SU-DHL-6 (cell line): ENCODE data around the gene SH3GL1.

Experiments used
- H2AFZ ChIP-seq: fragments of 200-600 bp; sonication (generic); 2 replicates; pipeline ENCODE4 v1.6.1; 2014; ENCODE audit warnings: low read depth, mild to moderate bottlenecking, moderate library complexity, mixed read lengths, antibody characterized with exemption, low read length; ENCODE audit not compliant: severe bottlenecking
- H3F3A ChIP-seq: fragments of 200-600 bp; shearing (Covaris generic); 2 replicates; pipeline ENCODE4 v1.6.0; 2016; ENCODE audit warnings: antibody characterized with exemption, mild to moderate bottlenecking; ENCODE audit not compliant: insufficient read depth
- H3K27ac ChIP-seq: fragments of 200-600 bp; sonication (generic); 2 replicates; pipeline ENCODE4 v1.5.1; 2016; ENCODE audit warnings: low read depth, mild to moderate bottlenecking, low read length, moderate library complexity, mixed read lengths
- H3K27me3 ChIP-seq: fragments of 200-600 bp; sonication (generic), shearing (Covaris generic); 2 replicates; pipeline ENCODE4 v1.6.0; 2014; ENCODE audit warnings: mild to moderate bottlenecking, low read length
- H3K36me3 ChIP-seq: fragments of 200-600 bp; sonication (generic); 2 replicates; pipeline ENCODE4 v1.6.1; 2014; ENCODE audit warnings: mild to moderate bottlenecking, low read length, mixed read lengths
- H3K4me2 ChIP-seq: fragments of 300-600, 200-600 bp; shearing (Covaris generic), sonication (generic); 2 replicates; pipeline ENCODE4 v1.6.0; 2014; ENCODE audit warnings: low read length, low read depth, mild to moderate bottlenecking; ENCODE audit not compliant: poor library complexity, severe bottlenecking
- H3K4me3 ChIP-seq: fragments of 200-600 bp; sonication (generic); 2 replicates; pipeline ENCODE4 v1.5.1; 2014; ENCODE audit warnings: antibody characterized with exemption, low read length, mild to moderate bottlenecking, mixed read lengths; ENCODE audit not compliant: insufficient read depth, poor library complexity, severe bottlenecking
- H3K79me2 ChIP-seq: fragments of 200-600 bp; sonication (generic); 2 replicates; pipeline ENCODE4 v1.6.1; 2014; ENCODE audit warnings: mild to moderate bottlenecking, low read length, moderate library complexity; ENCODE audit not compliant: insufficient read depth
- H3K9ac ChIP-seq: fragments of 200-600 bp; sonication (generic); 2 replicates; pipeline ENCODE4 v1.7.0; 2014; ENCODE audit warnings: mild to moderate bottlenecking, low read length
- H3K9me2 ChIP-seq: fragments of 200-600 bp; sonication (generic); replicated peaks from 2 replicates; pipeline ENCODE4 v1.6.1; 2014; ENCODE audit warnings: low read length; ENCODE audit not compliant: insufficient read depth
- H3K9me3 ChIP-seq: fragments of 200-600 bp; sonication (generic); 2 replicates; pipeline ENCODE4 v1.6.1; 2014; ENCODE audit warnings: low read length, mixed read lengths; ENCODE audit not compliant: insufficient read depth
- H4K20me1 ChIP-seq: fragments of 200-600 bp; sonication (generic); 2 replicates; pipeline ENCODE4 v1.6.1; 2014; ENCODE audit warnings: low read depth, mild to moderate bottlenecking, antibody characterized with exemption, low read length, moderate library complexity, mixed read lengths
- EZH2phosphoT487 ChIP-seq: fragments of 200-600 bp; sonication (generic), shearing (Covaris generic); conservative IDR thresholded peaks from 2 replicates; pipeline ENCODE4 v1.6.1; 2018; ENCODE audit warnings: mild to moderate bottlenecking, antibody characterized with exemption, low read length, moderate library complexity, mixed read lengths
- TF ChIP-seq, protein P1 (sequence below): fragments of 200-600 bp; sonication (generic); IDR thresholded peaks from one replicate; pipeline ENCODE4 v1.5.1; 2017; ENCODE audit warnings: antibody characterized with exemption, mild to moderate bottlenecking, low read length, moderate library complexity; ENCODE audit not compliant: insufficient read depth, poor library complexity, severe bottlenecking

Gene SH3GL1

DNA sequence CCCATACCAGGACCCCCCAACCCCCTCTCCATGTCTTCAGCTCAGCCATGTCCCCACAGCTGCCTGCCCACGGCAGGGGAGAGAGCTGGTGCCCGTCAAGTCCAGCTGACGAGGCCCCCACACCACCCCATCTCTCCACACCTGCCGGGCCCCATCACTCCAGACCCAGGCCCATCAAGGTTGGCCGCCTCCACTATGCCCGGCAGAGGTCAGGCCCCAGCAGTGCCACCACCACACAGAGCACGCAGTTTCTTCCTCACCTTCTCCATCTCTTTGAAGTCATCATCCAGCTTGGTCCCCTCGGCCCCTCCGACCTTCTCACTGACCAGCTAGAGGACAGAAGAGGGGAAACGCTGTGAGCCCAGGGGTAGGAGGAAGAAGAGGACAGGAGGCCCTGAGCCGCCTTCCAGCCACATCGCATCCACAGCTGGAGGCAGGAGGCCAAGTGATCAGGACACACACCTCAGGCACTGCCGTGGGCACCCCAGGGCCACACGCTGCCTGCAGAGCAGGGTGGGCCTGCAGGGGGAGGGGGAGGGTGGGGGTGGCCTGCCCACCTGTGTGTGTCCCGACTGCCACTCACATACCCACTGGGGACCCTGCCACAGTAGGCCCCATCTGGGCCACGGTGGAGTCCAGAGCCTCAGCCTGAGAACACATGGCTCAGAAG lies 33.5 kb downstream of the SH3GL1 start:
- Histone ChIP-seq H2AFZ (no peak overlapping the region), H3K79me2 (peaks cover 15% of the 10 kb centered on the region), H4K20me1 (no peaks in the 10 kb centered on the region), H3K27ac (no peak overlapping the region), H3K36me3 (no peaks in the 10 kb centered on the region), H3K9ac (no peak overlapping the region), H3K27me3 (no peaks in the 10 kb centered on the region), H3K4me2 (no peak overlapping the region), H3K4me3 (no peak overlapping the region), H3F3A (peaks cover 21% of the 10 kb centered on the region), H3K9me2 (no peaks in the 10 kb centered on the region), H3K9me3 (no peaks in the 10 kb centered on the region)
- TF ChIP-seq, protein P1, sequence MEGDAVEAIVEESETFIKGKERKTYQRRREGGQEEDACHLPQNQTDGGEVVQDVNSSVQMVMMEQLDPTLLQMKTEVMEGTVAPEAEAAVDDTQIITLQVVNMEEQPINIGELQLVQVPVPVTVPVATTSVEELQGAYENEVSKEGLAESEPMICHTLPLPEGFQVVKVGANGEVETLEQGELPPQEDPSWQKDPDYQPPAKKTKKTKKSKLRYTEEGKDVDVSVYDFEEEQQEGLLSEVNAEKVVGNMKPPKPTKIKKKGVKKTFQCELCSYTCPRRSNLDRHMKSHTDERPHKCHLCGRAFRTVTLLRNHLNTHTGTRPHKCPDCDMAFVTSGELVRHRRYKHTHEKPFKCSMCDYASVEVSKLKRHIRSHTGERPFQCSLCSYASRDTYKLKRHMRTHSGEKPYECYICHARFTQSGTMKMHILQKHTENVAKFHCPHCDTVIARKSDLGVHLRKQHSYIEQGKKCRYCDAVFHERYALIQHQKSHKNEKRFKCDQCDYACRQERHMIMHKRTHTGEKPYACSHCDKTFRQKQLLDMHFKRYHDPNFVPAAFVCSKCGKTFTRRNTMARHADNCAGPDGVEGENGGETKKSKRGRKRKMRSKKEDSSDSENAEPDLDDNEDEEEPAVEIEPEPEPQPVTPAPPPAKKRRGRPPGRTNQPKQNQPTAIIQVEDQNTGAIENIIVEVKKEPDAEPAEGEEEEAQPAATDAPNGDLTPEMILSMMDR = no peak
- no peak for TF ChIP-seq EZH2phosphoT487

DNA sequence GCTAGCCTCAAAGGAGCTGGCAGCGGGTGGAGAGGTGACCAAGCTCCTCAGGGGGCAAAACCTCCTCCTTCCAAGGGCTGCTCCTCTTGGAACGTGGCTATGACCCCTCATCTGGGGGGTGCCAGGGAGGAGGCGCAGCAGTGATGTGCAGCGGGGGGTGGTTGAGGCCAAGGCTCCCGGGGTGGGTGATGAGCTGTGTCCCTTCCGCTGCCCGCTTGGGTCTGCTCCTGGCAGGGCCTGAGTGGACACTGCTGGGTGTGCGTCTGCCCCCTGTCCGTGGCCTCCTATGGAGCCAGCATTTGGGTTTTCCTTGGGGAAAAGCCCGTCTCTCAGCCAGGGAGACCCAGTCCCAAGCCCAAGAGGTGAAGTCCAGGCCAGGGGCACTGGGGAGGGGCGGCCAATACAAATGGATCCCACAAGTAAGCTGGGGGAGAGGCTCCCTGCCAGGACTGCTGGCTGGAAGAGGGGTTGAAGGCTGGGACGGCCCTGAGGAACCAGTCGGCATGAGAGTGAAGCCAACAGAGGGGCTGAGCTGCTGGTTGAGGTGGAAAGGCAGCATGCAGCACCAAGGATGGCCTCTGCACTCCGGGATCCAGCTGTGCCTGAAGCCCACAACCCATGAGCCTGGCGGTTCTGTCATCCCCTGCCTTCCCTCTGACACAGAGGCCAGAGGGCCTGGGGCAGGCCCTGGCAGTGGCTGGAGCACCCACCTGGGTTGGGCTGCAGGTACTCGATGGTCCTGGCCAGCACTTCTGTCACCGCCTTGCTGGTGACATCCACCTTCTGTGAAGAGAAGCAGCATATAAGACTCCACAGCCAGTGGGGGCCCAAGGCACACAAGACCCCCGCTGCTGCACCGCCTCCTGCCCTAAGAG lies 34.3 kb downstream of the SH3GL1 start:
- TF ChIP-seq EZH2phosphoT487 = no peak
- TF ChIP-seq, protein P1 = no peak
- no peaks in the 10 kb centered on the region for H3K36me3 ChIP-seq

DNA sequence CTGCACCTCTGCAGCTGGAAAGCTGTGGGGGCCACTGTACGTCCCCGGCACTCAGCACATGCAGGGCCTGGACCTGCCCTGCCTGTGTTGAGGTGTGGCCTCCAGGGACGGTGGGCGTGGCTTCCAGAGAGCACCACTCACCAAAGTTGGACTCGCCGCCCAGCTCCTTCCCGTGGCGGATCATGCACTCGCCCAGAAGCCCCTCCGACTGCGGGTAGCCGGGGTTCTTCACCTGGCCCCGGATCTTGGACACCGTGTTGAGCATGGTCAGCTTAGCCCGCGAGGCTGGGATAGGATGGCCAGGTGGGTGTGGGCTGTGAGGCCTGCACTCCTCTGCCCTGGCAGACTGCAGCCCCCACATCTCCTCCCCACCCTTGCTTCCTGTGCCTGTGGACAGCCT lies 35.0 kb downstream of the SH3GL1 start:
- H3K36me3 ChIP-seq = no peaks in the 10 kb centered on the region
- TF ChIP-seq, protein P1 = no peak
- TF ChIP-seq EZH2phosphoT487 = no peak
- no peak overlapping the region for H3K27ac ChIP-seq
- no peak overlapping the region for H3K9ac ChIP-seq
- peaks cover 2% of the 10 kb centered on the region; the same call in 1 of the 2 replicates for H3K79me2 ChIP-seq
- H3F3A ChIP-seq = peaks cover 20% of the 10 kb centered on the region
- H3K9me2 ChIP-seq = no peaks in the 10 kb centered on the region
- no peak overlapping the region for H2AFZ ChIP-seq
- no peaks in the 10 kb centered on the region for H3K9me3 ChIP-seq
- no peak overlapping the region for H3K4me3 ChIP-seq
- H3K4me2 ChIP-seq = no peak overlapping the region
- H4K20me1 ChIP-seq = no peaks in the 10 kb centered on the region
- no peaks in the 10 kb centered on the region for H3K27me3 ChIP-seq

More for the DNA sequence above, 34.3 kb downstream of the SH3GL1 start:
- H3K27me3 ChIP-seq = no peaks in the 10 kb centered on the region
- peaks cover 21% of the 10 kb centered on the region for H3F3A ChIP-seq
- H4K20me1 ChIP-seq = no peaks in the 10 kb centered on the region
- H3K4me2 ChIP-seq = no peak overlapping the region
- no peak overlapping the region for H3K4me3 ChIP-seq
- no peak overlapping the region for H3K9ac ChIP-seq
- no peak overlapping the region for H2AFZ ChIP-seq
- H3K9me3 ChIP-seq = no peaks in the 10 kb centered on the region
- H3K79me2 ChIP-seq = peaks cover 9% of the 10 kb centered on the region
- no peak overlapping the region for H3K27ac ChIP-seq
- no peaks in the 10 kb centered on the region for H3K9me2 ChIP-seq
